CD4-positive, alpha-beta T cell (primary cell): Measurements from ENCODE around the gene KCNF1. TPM values are rescaled to one million over a fixed set of nuclear protein-coding genes. Genes with fewer than 3 reads are reported as not detected.

Source experiments
- ATAC-seq: fragments of 200-7000 bp; cut with Tn5 transposase; one replicate; pipeline ENCODE4 v1.10.0; 2022; ENCODE audit warnings: mild to moderate bottlenecking; ENCODE audit not compliant: poor library complexity
- CTCF ChIA-PET: fragments of 350-600 bp; sonication (Branson Sonifier 250); formaldehyde crosslinking; loops from one replicate; lab custom pipeline; 2021; ENCODE audit warnings: antibody characterized with exemption, inconsistent platforms; lab: Charles Lee
- POLR2A ChIA-PET: fragments of 350-600 bp; sonication (Branson Sonifier 250); formaldehyde crosslinking; loops from one replicate; lab custom pipeline; 2021; ENCODE audit warnings: antibody characterized with exemption, inconsistent platforms; lab: Charles Lee
- DNase-seq, 14 experiments: peaks; one replicate each; pipeline ENCODE4 v3.0.0-alpha.2; 2013 to 2020; ENCODE audit warnings: mixed read lengths in 2 of 14
- H3K27ac ChIP-seq, 2 donors: one replicate each; pipeline versions ENCODE4 v1.5.1 to v1.7.0; 2013; ENCODE audit warnings: low read length in 2 of 2, low read depth in 1 of 2, mild to moderate bottlenecking in 1 of 2
- H3K27me3 ChIP-seq, 2 experiments: 1 replicate in 1 of 2; 2 replicates in 1 of 2; pipeline versions ENCODE4 v1.6.1 to v1.7.0; 2013; ENCODE audit warnings: low read length in 2 of 2, control low read depth in 1 of 2, mild to moderate bottlenecking in 1 of 2, moderate library complexity in 1 of 2; ENCODE audit not compliant: insufficient read depth in 2 of 2, control insufficient read depth in 1 of 2
- H3K36me3 ChIP-seq: one replicate; pipeline ENCODE4 v1.6.1; 2013; ENCODE audit warnings: low read length, control low read depth; ENCODE audit not compliant: insufficient read depth
- H3K4me1 ChIP-seq: one replicate; pipeline ENCODE4 v1.6.1; 2013; ENCODE audit warnings: low read length, control low read depth; ENCODE audit not compliant: insufficient read depth
- H3K4me3 ChIP-seq: one replicate; pipeline ENCODE4 v1.5.1; 2013; ENCODE audit warnings: mild to moderate bottlenecking, low read length, moderate library complexity
- H3K9me3 ChIP-seq, 2 experiments: 1 replicate in 1 of 2; 2 replicates in 1 of 2; pipeline versions ENCODE4 v1.6.1 to v1.7.0; 2013; ENCODE audit warnings: low read length in 2 of 2, mild to moderate bottlenecking in 2 of 2, control low read depth in 1 of 2, moderate library complexity in 1 of 2; ENCODE audit not compliant: control insufficient read depth in 1 of 2, insufficient read depth in 1 of 2
- H3K27ac Mint-ChIP-seq: one replicate; pipeline ENCODE4 v1.8.0; 2020; ENCODE audit warnings: mixed read lengths
- H3K27me3 Mint-ChIP-seq: one replicate; pipeline ENCODE4 v1.8.0; 2021; ENCODE audit warnings: mixed read lengths
- H3K36me3 Mint-ChIP-seq: one replicate; pipeline ENCODE4 v1.8.0; 2021; ENCODE audit warnings: low read depth, mixed read lengths
- H3K4me1 Mint-ChIP-seq: one replicate; pipeline ENCODE4 v1.8.0; 2021; ENCODE audit warnings: low read depth, mixed read lengths
- H3K4me3 Mint-ChIP-seq: one replicate; pipeline ENCODE4 v1.8.0; 2020; ENCODE audit warnings: mild to moderate bottlenecking, mixed read lengths
- H3K9me3 Mint-ChIP-seq: one replicate; pipeline ENCODE4 v1.8.0; 2020; ENCODE audit warnings: mixed read lengths
- CTCF ChIP-seq: fragments of 200-600 bp; IDR thresholded peaks from one replicate; pipeline ENCODE4 v1.8.0; 2022; ENCODE audit warnings: antibody characterized with exemption, mild to moderate bottlenecking
- intact Hi-C, 2 experiments: fragments of 100-400 bp; cut with DNase I in 1 of 2; cut with micrococcal nuclease in 1 of 2; formaldehyde crosslinking; loops; one replicate each; pipeline versions ENCODE4 v1.15.1 to v1.9.0; 2023 to 2025; cut with DNase I, micrococcal nuclease
- total RNA-seq, 174 experiments: library from RNA in 2 of 174; stranded (reverse) in 2 of 174; gene quantifications; one replicate each; pipeline ENCODE4 v1.2.3 and lab custom pipeline; 2021 to 2026

KCNF1 gene
- total RNA-seq, 2 experiments from 2014 or later, result not detected

DNA sequence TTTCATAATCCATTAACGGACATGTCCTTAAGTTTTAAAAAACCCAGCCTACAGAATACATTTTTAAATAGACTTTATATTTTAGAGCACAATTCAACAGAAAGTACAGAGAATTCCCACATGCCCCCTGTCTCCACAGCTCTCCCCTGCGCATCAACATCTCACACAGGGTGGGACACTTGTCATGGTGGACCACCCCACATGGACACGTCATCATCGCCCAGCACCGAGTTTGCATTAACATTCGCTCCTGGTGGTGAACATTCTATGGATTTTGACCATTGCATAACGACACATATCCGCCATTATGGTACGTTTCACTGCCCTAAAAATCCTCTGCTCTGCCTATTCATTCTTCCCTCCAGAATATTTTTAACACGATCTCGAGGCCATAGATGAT is 1.1 kb upstream of the KCNF1 start:
- intact Hi-C loops, result no loop called here
- no peaks in the 10 kb centered on the region for H3K36me3 Mint-ChIP-seq
- DNase-seq (no peak), ATAC-seq (no peak)
- ChIA-PET POLR2A (no interaction called here), CTCF (no interaction called here)
- Histone ChIP-seq H3K9me3 (peaks cover 0 to 24% of the 10 kb centered on the region in 2 experiments), H3K4me3 (no peak overlapping the region), H3K27me3 (peaks cover 22 to 34% of the 10 kb centered on the region in 2 experiments), H3K4me1 (no peaks in the 10 kb centered on the region), H3K36me3 (no peaks in the 10 kb centered on the region), H3K27ac (no peak overlapping the region)
- no peak overlapping the region for H3K4me3 Mint-ChIP-seq
- TF ChIP-seq CTCF, result no peak
- H3K27ac Mint-ChIP-seq, result no peak overlapping the region
- peaks cover 38% of the 10 kb centered on the region for H3K27me3 Mint-ChIP-seq
- no peaks in the 10 kb centered on the region for H3K4me1 Mint-ChIP-seq
- H3K9me3 Mint-ChIP-seq, result no peaks in the 10 kb centered on the region

GRCh38 chr2:10912076-10912731 is 470 bp downstream of the KCNF1 start:
- intact Hi-C loops, result no loop called here
- Histone ChIP-seq H3K9me3 (peaks cover 0 to 20% of the 10 kb centered on the region in 2 experiments), H3K36me3 (no peaks in the 10 kb centered on the region), H3K27ac (no peak overlapping the region), H3K27me3 (peaks cover 24 to 34% of the 10 kb centered on the region in 2 experiments), H3K4me3 (no peak overlapping the region), H3K4me1 (no peaks in the 10 kb centered on the region)
- no peak for TF ChIP-seq CTCF
- ATAC-seq, result no peak
- ChIA-PET POLR2A (no interaction called here), CTCF (no interaction called here)
- peak in 1 of 14 experiments; percentile 16 for DNase-seq
- H3K36me3 Mint-ChIP-seq, result no peaks in the 10 kb centered on the region
- H3K9me3 Mint-ChIP-seq, result no peaks in the 10 kb centered on the region
- H3K4me3 Mint-ChIP-seq, result no peak overlapping the region
- H3K27ac Mint-ChIP-seq, result no peak overlapping the region
- no peaks in the 10 kb centered on the region for H3K4me1 Mint-ChIP-seq
- peaks cover 38% of the 10 kb centered on the region for H3K27me3 Mint-ChIP-seq

- CTCF ChIA-PET, result interaction anchor here (0.6 kb wide), 1 partner anchor 9 kb away, joined by 3 read pairs; no protein-coding TSS in a partner anchor
- POLR2A ChIA-PET, result no interaction called here
Measured at GRCh38 chr2:10912796-10913455, 1.2 kb downstream of the KCNF1 start.

More at GRCh38 chr2:10912796-10913455, 1.2 kb downstream of the KCNF1 start:
- Mint-ChIP-seq H3K27me3 (peaks cover 38% of the 10 kb centered on the region), H3K4me1 (no peaks in the 10 kb centered on the region), H3K9me3 (no peaks in the 10 kb centered on the region), H3K4me3 (no peak overlapping the region), H3K27ac (no peak overlapping the region), H3K36me3 (no peaks in the 10 kb centered on the region)
- H3K9me3 ChIP-seq, result peaks cover 0 to 20% of the 10 kb centered on the region in 2 experiments
- H3K27ac ChIP-seq, result no peak overlapping the region
- no peak for TF ChIP-seq CTCF
- intact Hi-C loops, result no loop called here
- no peaks in the 10 kb centered on the region for H3K36me3 ChIP-seq
- H3K27me3 ChIP-seq, result peaks cover 24 to 34% of the 10 kb centered on the region in 2 experiments
- H3K4me3 ChIP-seq, result no peak overlapping the region
- DNase-seq (peak in 1 of 14 experiments; percentile 23), ATAC-seq (no peak)
- no peaks in the 10 kb centered on the region for H3K4me1 ChIP-seq
